NCI-H2107 treated with DMSO at 0.1 percent for 48 hours (cell line): Measurements from ENCODE around the gene ACKR2.

Experiments
- DNase-seq: peaks from one replicate; lab custom pipeline; 2025; ENCODE audit not compliant: unreplicated experiment; lab: John Stamatoyannopoulos, UW

The ACKR2 gene

DNA sequence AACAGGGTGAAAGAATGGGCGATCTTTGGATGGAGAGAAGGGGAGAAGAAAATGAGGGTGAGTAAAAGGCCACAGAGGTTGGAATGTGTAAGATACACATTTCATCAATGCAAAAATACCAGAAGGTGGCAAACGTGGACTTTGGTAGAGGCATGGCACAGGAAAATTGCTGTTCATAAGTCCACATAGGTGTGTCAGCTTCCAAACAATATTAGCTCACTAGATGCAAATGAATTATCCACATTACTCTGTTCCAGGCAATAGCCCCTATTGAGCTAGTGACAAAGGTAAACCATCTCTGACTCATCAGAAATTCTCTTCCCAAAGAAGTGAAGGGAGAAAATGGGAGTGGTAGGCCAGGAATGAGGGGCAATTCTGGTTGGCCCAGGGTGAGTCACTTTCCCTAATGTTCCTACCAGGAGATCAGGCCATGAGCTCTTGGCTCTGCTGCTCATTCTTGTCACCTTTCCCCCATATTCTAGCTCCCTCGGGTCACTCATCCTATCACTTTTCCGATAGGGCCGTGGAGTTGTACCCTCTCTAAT, 19.9 kb downstream of the ACKR2 start:
- no peak for DNase-seq

- no peak for DNase-seq
These were observed 20.6 kb downstream of the ACKR2 start for GRCh38 chr3:42829628-42830436.

DNA sequence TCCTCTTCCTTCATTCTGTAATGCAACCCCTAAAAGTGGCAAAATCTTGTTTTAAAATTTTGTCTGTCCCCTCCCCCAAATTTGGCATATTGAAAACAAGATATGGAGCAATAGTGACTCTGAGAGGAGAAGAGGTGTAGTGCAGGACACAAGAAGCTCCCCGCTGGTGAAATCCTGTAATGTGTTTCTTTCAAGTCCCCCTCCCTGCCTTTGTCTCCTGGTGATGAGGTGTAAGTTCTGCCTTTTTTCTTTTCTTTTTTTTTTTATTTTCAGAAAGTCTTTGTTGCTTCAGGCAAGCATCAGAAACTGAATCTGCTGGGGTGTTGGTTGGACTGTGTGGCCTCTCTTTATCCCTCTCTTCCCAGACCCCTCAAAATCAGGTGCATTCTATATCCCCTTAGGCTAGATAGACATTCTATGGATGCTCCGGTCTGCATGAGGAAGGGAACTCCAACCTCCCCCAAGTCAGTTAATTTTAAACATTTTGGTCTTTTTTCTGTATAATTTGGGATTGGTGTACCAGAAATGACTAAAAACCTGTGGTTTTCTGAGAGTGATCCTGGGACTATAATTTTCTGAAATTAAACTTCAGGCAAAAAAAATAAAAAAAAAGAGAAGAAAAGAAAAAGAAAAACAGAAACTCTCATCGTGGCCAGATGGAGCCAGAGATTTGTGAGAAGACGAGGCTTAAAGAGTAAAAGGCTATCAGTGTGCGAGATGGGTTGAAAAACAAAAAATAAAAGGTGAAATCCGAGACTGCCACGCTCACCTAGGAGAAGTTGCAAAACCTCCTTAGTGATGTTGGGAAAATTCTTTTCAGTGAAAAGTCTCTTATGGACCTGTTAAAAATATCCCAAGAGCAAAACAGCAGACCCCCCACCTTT, 21.4 kb downstream of the ACKR2 start:
- peak; percentile 35 for DNase-seq

- DNase-seq: peak; percentile 47
These were observed 22.1 kb downstream of the ACKR2 start for GRCh38 chr3:42831321-42831713.

GRCh38 chr3:42836150-42837123, 27.2 kb downstream of the ACKR2 start:
- no peak for DNase-seq

DNA sequence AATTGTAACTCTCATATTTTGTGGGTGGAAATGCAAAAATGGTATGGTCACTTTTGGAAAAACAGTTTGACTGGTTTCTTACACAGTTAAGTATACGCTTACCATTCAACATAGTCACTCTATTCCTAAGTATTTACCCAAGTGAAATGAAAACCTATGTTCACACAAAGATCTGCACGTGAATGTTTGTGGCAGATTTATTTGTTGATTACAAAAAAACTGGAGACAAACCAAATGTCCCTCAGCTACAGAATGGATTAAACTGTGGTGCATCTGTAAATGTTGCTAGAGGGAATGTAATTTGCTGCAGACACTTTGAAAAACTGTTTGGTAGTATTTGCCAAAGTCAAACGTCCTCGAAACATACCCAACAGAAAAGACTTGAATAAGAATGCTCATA, 29.3 kb downstream of the ACKR2 start:
- no peak for DNase-seq

GRCh38 chr3:42839616-42840015, 30.4 kb downstream of the ACKR2 start:
- DNase-seq: peak; percentile 5

- no peak for DNase-seq
These were observed 32.1 kb downstream of the ACKR2 start for GRCh38 chr3:42841332-42841731.

DNA sequence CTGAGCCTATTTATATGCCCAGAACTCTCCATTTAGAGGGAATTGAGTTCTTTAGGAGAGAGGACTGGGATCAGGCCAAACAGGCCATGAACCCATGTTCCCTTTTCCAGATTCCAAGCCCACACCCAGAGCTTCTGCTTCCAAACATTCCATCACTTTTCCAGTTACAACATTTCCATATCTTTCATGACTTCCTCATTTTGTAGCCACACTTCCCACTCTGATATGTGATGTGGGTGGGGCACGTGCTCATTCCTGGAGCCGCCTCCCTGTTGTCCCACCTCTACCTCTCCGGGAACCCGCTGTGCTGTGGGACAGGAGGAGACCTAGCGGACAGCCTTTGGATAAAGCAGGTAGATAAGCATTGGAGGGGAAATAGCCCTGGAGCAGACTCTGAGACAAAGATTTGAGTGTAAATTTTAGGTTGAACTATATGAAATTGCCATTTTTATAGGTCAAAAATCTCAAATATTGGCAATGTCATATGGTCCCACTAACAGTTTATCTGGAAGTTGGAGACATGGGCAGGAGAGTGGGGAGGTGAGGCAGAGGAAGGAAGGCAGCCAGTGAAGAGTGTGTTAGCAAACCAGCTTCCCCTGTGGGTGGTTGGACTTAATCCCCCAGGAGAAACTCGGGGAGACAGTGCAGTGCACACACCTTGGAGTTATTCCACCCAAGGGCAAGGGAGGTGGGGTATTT, 34.6 kb downstream of the ACKR2 start:
- DNase-seq: no peak

DNA sequence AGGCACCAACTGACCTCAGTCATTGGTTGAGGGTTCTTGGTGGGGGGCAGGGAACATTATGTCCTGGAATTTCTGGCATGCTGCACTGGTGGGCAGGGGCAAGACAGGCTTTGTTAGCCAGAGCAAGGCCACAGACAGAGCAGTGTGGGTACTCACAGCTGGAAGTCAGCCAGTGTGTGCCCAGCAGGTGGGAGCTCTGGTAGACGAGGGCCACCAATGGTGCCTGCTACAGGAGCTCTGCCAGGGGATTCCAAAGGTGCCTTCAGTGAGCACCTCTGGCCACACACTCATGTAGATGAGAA, 35.1 kb downstream of the ACKR2 start:
- DNase-seq: no peak

GRCh38 chr3:42844815-42845214, 35.6 kb downstream of the ACKR2 start:
- DNase-seq: no peak

- no peak for DNase-seq
These were observed 37.7 kb downstream of the ACKR2 start for GRCh38 chr3:42846685-42847522.

DNA sequence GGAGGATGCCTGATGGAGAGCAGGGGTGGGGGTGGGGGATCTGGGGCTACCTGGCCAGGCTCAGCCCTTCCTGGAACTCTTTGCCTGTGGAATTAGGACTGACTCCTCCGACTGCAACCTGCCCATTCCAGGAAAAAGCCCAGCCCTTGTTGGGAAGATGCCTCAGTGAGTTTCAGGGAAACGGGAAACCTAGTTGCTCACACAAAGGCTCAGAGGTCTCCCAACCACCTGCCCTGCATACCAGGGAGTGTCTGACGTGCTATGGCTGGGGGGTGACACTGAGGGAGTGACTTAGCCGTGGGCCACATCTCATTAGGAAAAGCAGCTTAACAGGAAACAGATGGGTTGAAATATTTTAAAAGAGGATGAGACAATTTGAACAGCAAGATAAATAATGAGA, 38.5 kb downstream of the ACKR2 start:
- no peak for DNase-seq

GRCh38 chr3:42849017-42849416, 39.8 kb downstream of the ACKR2 start:
- DNase-seq: no peak

DNA sequence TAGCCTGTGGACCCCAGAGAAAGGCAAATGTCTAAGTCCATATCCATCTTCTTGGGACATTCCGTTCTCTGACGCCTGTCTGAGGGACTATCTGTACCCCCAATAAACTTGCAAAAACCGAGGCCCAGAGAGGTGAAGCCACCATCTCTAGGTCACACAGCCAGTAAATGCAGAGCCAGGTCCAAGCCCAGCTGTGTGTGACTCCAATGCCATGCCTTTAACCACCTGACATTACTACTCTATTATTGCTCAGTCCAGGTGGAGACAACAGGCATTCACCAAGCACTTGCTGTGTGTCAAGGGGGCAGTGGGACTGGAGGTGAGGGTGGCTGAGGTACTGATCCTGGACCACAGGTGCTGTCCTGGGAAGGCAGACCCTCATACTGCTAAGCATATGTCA, 41.0 kb downstream of the ACKR2 start:
- no peak for DNase-seq

- DNase-seq: no peak
These were observed 42.1 kb downstream of the ACKR2 start for GRCh38 chr3:42851228-42851834.

GRCh38 chr3:42852441-42852840, 43.2 kb downstream of the ACKR2 start:
- DNase-seq: no peak

- no peak for DNase-seq
These were observed 43.8 kb downstream of the ACKR2 start for GRCh38 chr3:42853056-42853455.

- peak; percentile 18 for DNase-seq
These were observed 44.6 kb downstream of the ACKR2 start for GRCh38 chr3:42853739-42854302.
